Peyer's patch (tissue), 4 donors: ENCODE results near the gene CLTB.

Source experiments
- POLR2A ChIP-seq, 2 donors: fragments of 450-650 bp; IDR thresholded peaks; one replicate each; pipeline ENCODE4 v1.5.1; 2017; ENCODE audit warnings: antibody characterized with exemption in 2 of 2, mild to moderate bottlenecking in 2 of 2, moderate library complexity in 2 of 2
- TF ChIP-seq, protein P1 (sequence below), 6 experiments: fragments of 450-650 bp in 4 of 6; fragments of 200-600 bp in 2 of 6; sonication (generic) in 1 of 6; IDR thresholded peaks; one replicate each; pipeline ENCODE4 v1.5.1; 2017 to 2019; ENCODE audit warnings: antibody characterized with exemption in 6 of 6, mild to moderate bottlenecking in 3 of 6, moderate library complexity in 1 of 6

DNA sequence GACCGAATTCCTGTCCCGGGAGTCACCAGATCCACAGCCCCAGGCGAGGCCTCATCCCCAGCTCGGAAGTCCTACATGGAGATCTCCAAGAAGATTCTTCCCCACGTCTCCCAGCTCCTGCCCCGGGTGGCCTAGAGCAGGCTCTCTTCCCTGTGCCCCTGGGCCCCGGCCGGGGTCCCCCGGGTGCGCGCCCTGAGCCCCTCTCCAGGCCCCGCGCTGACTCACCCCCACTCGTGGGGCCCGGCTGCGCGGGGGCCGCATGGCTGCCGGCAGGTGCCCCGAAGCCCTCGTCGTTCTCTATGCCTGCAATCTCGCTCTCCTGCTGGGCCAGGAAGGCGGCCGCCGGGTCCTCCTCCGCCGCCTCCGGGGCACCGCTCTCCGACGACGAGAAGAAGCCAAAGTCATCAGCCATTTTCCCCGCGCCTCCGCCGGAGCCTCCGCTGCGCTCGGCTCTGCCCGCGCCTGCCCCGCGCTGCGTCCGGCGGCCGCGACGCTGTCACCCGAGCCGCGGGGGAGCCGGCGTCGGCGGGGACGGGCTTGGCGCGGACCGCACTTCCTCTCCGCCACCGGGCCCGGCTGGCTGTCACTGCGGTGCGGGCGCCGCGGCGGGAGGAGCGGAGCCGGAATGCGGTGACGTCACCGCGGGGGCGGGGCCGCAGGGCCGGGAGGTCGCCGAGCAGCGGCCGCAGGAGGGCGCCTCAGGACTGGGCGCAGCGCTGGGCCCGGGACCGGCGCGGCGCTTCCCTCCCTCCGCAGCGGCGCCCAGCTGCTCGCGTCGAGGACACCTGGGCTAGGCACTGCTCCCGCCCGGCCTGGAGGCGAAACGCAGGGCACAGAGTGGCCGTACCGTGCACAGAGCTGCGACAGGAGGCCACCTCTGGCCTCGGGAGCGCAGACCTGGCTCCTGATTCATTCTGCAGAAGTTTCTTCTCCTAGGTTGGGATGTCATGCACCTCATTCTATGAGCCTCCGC, at the start of gene CLTB:
- TF ChIP-seq, protein P1, sequence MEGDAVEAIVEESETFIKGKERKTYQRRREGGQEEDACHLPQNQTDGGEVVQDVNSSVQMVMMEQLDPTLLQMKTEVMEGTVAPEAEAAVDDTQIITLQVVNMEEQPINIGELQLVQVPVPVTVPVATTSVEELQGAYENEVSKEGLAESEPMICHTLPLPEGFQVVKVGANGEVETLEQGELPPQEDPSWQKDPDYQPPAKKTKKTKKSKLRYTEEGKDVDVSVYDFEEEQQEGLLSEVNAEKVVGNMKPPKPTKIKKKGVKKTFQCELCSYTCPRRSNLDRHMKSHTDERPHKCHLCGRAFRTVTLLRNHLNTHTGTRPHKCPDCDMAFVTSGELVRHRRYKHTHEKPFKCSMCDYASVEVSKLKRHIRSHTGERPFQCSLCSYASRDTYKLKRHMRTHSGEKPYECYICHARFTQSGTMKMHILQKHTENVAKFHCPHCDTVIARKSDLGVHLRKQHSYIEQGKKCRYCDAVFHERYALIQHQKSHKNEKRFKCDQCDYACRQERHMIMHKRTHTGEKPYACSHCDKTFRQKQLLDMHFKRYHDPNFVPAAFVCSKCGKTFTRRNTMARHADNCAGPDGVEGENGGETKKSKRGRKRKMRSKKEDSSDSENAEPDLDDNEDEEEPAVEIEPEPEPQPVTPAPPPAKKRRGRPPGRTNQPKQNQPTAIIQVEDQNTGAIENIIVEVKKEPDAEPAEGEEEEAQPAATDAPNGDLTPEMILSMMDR (IDR thresholded peaks at IDR 0.05), result peak; percentile 76 to 100 (median 92)
- peak; percentile 59 to 96 for TF ChIP-seq POLR2A (IDR thresholded peaks at IDR 0.05)
